Activated T-cell treated with anti-CD3 and anti-CD28 coated beads, Interleukin-2, amount 50 U/mL, for 24 hours (primary cell): ENCODE data around the gene ZBTB12.

Source experiments
- DNase-seq: peaks from one replicate; pipeline ENCODE4 v3.0.0-alpha.2; 2020
- H3K27ac Mint-ChIP-seq: 2 replicates; pipeline ENCODE4 v1.8.0; 2020; ENCODE audit warnings: mild to moderate bottlenecking, mixed read lengths
- H3K27me3 Mint-ChIP-seq: 2 replicates; pipeline ENCODE4 v1.8.0; 2020; ENCODE audit warnings: mixed read lengths
- H3K36me3 Mint-ChIP-seq: 2 replicates; pipeline ENCODE4 v1.8.0; 2020; ENCODE audit warnings: low read depth, mixed read lengths
- H3K4me1 Mint-ChIP-seq: 2 replicates; pipeline ENCODE4 v1.8.0; 2020; ENCODE audit warnings: low read depth, mixed read lengths
- H3K4me3 Mint-ChIP-seq: 2 replicates; pipeline ENCODE4 v1.8.0; 2020; ENCODE audit warnings: mild to moderate bottlenecking, moderate library complexity, mixed read lengths
- H3K9me3 Mint-ChIP-seq: 2 replicates; pipeline ENCODE4 v1.8.0; 2020; ENCODE audit warnings: mixed read lengths

Gene ZBTB12, protein sequence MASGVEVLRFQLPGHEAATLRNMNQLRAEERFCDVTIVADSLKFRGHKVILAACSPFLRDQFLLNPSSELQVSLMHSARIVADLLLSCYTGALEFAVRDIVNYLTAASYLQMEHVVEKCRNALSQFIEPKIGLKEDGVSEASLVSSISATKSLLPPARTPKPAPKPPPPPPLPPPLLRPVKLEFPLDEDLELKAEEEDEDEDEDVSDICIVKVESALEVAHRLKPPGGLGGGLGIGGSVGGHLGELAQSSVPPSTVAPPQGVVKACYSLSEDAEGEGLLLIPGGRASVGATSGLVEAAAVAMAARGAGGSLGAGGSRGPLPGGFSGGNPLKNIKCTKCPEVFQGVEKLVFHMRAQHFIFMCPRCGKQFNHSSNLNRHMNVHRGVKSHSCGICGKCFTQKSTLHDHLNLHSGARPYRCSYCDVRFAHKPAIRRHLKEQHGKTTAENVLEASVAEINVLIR

DNA sequence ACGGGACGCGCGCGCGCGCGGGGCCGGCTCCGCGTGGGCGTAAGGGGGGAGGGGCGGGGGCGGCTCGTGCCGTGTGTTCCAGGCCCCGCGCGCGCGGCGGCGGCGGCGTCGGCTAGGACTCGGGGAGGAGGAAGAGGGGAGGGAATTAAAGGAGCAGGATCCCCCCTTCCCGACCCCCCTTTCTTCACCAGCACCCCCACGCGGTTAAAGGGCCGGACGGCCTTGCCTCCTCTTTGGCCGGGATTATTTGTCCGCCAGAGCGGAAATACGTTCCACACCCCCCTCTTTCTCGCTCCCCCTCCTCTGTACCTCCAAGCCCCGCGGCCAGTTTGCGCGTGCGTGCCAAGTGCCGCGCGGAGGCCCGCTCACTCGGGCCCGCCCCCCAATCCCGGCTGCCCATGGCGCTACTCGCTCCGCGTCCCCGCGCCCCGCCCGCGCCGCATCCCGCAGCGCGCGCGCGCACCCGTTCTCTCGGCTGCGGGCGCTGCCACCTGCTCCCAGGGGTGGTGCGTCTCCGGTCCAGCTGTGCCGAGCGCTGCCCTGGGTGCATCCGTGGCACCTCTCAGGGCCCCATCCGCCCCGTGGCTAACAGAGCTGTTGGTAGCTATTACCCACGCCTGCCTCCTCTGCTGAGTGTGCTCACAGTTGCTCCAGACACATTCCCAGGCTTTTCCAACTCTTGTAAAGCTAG, at the start of gene ZBTB12:
Gene ZBTB12, minus strand, starts transcription at position 134 of the 691 bp plus-strand sequence. CDS start 781 bp downstream, outside the sequence.
- H3K27me3 Mint-ChIP-seq = peaks cover 6% of the 10 kb centered on the region
- no peaks in the 10 kb centered on the region for H3K9me3 Mint-ChIP-seq
- peaks cover 30% of the 10 kb centered on the region for H3K4me1 Mint-ChIP-seq
- peak within 1 kb of the TSS; percentile 80 for H3K4me3 Mint-ChIP-seq
- H3K36me3 Mint-ChIP-seq = peaks cover 21% of the 10 kb centered on the region
- H3K27ac Mint-ChIP-seq = peak within 1 kb of the TSS; percentile 91
- peak; percentile 92 for DNase-seq

GRCh38 chr6:31949926-31950548, 48.2 kb upstream of the ZBTB12 start:
- H3K27me3 Mint-ChIP-seq = peaks cover 3% of the 10 kb centered on the region
- no peak for DNase-seq
- no peak overlapping the region for H3K4me3 Mint-ChIP-seq
- H3K27ac Mint-ChIP-seq = peak overlapping the region; percentile 31
- H3K9me3 Mint-ChIP-seq = no peaks in the 10 kb centered on the region
- peaks cover 8% of the 10 kb centered on the region for H3K4me1 Mint-ChIP-seq
- peaks cover 46% of the 10 kb centered on the region for H3K36me3 Mint-ChIP-seq

GRCh38 chr6:31948753-31949413, 47.0 kb upstream of the ZBTB12 start:
- Mint-ChIP-seq H3K36me3 (peaks cover 34% of the 10 kb centered on the region), H3K27ac (no peak overlapping the region)
- DNase-seq = no peak

DNA sequence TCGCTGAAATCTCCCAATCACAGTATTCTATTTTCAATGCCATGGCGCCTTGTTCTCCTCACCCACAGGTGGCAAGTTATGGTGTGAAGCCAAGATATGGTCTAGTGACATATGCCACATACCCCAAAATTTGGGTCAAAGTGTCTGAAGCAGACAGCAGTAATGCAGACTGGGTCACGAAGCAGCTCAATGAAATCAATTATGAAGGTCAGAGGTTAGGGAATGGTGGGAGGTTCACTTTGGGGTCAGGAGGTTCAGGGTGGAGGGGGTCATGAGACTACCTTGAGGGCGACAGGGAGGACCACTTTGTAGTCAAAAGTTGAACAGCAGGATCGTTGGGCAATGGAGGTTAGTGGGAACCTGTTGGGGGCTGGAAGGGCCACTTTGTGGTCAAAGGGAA, 46.4 kb upstream of the ZBTB12 start:
- no peak overlapping the region for H3K27ac Mint-ChIP-seq
- no peaks in the 10 kb centered on the region for H3K9me3 Mint-ChIP-seq
- peaks cover 11% of the 10 kb centered on the region for H3K27me3 Mint-ChIP-seq
- peaks cover 29% of the 10 kb centered on the region for H3K36me3 Mint-ChIP-seq
- no peak for DNase-seq
- no peak overlapping the region for H3K4me3 Mint-ChIP-seq
- peaks cover 8% of the 10 kb centered on the region for H3K4me1 Mint-ChIP-seq

More at GRCh38 chr6:31948753-31949413, 47.0 kb upstream of the ZBTB12 start:
- Mint-ChIP-seq H3K4me3 (no peak overlapping the region), H3K9me3 (no peaks in the 10 kb centered on the region), H3K4me1 (peaks cover 8% of the 10 kb centered on the region), H3K27me3 (peaks cover 8% of the 10 kb centered on the region)

- H3K36me3 Mint-ChIP-seq = peaks cover 24% of the 10 kb centered on the region
- H3K27ac Mint-ChIP-seq = no peak overlapping the region
- peaks cover 8% of the 10 kb centered on the region for H3K4me1 Mint-ChIP-seq
- H3K9me3 Mint-ChIP-seq = no peaks in the 10 kb centered on the region
- H3K4me3 Mint-ChIP-seq = no peak overlapping the region
- peaks cover 11% of the 10 kb centered on the region for H3K27me3 Mint-ChIP-seq
- no peak for DNase-seq
Measured at GRCh38 chr6:31947864-31948263, 46.0 kb upstream of the ZBTB12 start.

GRCh38 chr6:31947070-31947675, 45.3 kb upstream of the ZBTB12 start:
- Mint-ChIP-seq H3K27ac (no peak overlapping the region), H3K27me3 (peaks cover 17% of the 10 kb centered on the region), H3K36me3 (peaks cover 17% of the 10 kb centered on the region), H3K4me1 (peaks cover 8% of the 10 kb centered on the region), H3K9me3 (no peaks in the 10 kb centered on the region), H3K4me3 (no peak overlapping the region)
- no peak for DNase-seq

- Mint-ChIP-seq H3K27me3 (peaks cover 19% of the 10 kb centered on the region), H3K27ac (peak overlapping the region; percentile 0), H3K36me3 (peaks cover 10% of the 10 kb centered on the region), H3K4me3 (no peak overlapping the region), H3K4me1 (peaks cover 8% of the 10 kb centered on the region), H3K9me3 (no peaks in the 10 kb centered on the region)
- DNase-seq = no peak
Measured at GRCh38 chr6:31946370-31946885, 44.5 kb upstream of the ZBTB12 start.

GRCh38 chr6:31945507-31946369, 43.9 kb upstream of the ZBTB12 start, which contains the start of gene CFB:
TSS of gene CFB (plus strand) at chr6:31946095. CDS start at chr6:31946222, 127 bp downstream.
- Mint-ChIP-seq H3K4me3 (no peak within 1 kb of the TSS), H3K9me3 (no peaks in the 10 kb centered on the region), H3K4me1 (peaks cover 8% of the 10 kb centered on the region), H3K36me3 (peaks cover 3% of the 10 kb centered on the region), H3K27ac (peak within 1 kb of the TSS; percentile 41), H3K27me3 (peaks cover 19% of the 10 kb centered on the region)
- no peak for DNase-seq

DNA sequence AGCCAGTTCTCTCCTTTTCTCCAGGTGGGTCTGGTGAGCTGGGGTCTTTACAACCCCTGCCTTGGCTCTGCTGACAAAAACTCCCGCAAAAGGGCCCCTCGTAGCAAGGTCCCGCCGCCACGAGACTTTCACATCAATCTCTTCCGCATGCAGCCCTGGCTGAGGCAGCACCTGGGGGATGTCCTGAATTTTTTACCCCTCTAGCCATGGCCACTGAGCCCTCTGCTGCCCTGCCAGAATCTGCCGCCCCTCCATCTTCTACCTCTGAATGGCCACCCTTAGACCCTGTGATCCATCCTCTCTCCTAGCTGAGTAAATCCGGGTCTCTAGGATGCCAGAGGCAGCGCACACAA, 43.2 kb upstream of the ZBTB12 start:
- H3K4me1 Mint-ChIP-seq = peaks cover 8% of the 10 kb centered on the region
- H3K9me3 Mint-ChIP-seq = no peaks in the 10 kb centered on the region
- no peak overlapping the region for H3K27ac Mint-ChIP-seq
- no peak overlapping the region for H3K4me3 Mint-ChIP-seq
- DNase-seq = no peak
- H3K36me3 Mint-ChIP-seq = no peaks in the 10 kb centered on the region
- peaks cover 19% of the 10 kb centered on the region for H3K27me3 Mint-ChIP-seq

DNA sequence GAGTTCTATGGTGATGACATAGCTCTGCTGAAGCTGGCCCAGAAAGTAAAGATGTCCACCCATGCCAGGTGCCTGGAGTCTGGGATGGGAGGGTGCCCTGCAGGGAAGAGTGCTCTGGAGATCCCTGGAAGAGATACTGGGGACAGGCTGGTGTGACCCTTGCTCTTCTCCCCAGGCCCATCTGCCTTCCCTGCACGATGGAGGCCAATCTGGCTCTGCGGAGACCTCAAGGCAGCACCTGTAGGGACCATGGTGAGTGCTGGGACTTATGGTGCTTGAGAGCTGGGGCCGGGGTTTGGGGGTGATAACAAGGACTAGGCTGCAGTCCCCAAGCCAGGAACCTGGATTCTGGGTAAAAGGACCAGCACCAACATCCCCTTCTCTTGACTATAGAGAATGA, 41.9 kb upstream of the ZBTB12 start:
- Mint-ChIP-seq H3K4me1 (peaks cover 8% of the 10 kb centered on the region), H3K9me3 (no peaks in the 10 kb centered on the region), H3K36me3 (no peaks in the 10 kb centered on the region), H3K27ac (no peak overlapping the region), H3K27me3 (peaks cover 19% of the 10 kb centered on the region), H3K4me3 (no peak overlapping the region)
- DNase-seq = no peak

DNA sequence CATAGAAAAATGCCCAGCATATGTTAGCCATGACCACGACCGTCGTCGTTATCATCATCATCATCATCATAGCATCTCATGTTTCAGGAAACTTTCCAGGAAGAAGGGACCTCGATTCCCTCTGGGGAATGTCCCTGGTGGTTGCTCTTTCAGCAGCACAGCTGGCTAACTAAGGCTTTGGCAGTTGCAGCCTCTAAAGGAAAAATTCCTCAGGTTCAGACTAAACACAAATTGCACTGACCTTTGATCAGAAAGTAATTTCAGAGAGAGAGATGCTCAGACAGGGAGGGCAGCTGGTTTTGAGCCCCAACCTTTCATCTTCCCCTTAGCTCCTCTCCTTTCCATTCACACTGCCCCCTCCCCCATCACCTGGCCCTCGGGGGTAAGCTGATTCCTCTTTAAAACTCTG, 38.4 kb upstream of the ZBTB12 start:
- DNase-seq = no peak
- Mint-ChIP-seq H3K4me3 (no peak overlapping the region), H3K4me1 (peaks cover 2% of the 10 kb centered on the region), H3K9me3 (no peaks in the 10 kb centered on the region), H3K36me3 (no peaks in the 10 kb centered on the region), H3K27me3 (peaks cover 18% of the 10 kb centered on the region), H3K27ac (no peak overlapping the region)

DNA sequence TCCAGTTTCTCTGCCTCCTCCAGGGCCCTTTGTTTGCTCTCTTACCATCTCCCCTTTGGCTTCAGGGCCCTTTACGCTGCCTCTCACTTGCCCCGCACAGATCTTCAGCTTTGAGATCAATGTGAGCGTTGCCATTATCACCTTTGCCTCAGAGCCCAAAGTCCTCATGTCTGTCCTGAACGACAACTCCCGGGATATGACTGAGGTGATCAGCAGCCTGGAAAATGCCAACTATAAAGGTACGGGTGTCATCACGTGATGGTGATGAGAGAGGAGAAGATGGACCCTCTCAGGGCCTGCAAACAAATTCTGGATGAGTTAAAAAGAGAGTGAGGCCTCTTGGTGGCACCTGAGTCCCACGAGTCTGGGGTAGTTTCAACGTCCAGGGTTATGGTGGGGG, 33.9 kb upstream of the ZBTB12 start:
- H3K27me3 Mint-ChIP-seq = peaks cover 7% of the 10 kb centered on the region

DNA sequence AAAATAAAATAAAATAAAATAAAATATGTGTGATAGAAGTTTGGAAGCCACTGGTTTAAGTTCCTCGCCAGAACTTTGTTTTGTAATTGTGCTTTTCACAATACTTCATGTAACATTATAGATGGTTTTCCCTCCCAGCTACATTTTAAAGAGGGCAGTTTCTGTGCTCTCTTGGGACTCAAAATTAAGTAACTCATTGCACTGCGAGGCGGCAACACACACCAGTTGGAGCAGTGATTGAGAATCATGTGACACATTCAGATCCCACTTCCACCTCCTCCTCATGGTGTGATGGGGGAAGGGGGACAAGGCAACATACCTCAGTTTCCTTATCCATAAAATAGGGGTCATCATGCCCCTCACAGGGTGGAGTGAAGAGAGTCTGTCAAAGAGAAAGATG, 33.1 kb upstream of the ZBTB12 start:
- Mint-ChIP-seq H3K27me3 (peaks cover 7% of the 10 kb centered on the region), H3K36me3 (no peaks in the 10 kb centered on the region), H3K4me3 (no peak overlapping the region), H3K4me1 (no peaks in the 10 kb centered on the region), H3K9me3 (no peaks in the 10 kb centered on the region), H3K27ac (no peak overlapping the region)
- no peak for DNase-seq

More for the DNA sequence above, 33.9 kb upstream of the ZBTB12 start:
- no peak for DNase-seq
- Mint-ChIP-seq H3K4me3 (no peak overlapping the region), H3K9me3 (no peaks in the 10 kb centered on the region), H3K36me3 (no peaks in the 10 kb centered on the region), H3K27ac (no peak overlapping the region), H3K4me1 (no peaks in the 10 kb centered on the region)
